T-cell (primary cell): ENCODE data around the gene BRMS1L. TPM values are rescaled to one million over a fixed set of nuclear protein-coding genes. Genes with fewer than 3 reads are reported as not detected.
"Not testable (repeated sequence)": the region's sequence is repeated elsewhere in the genome, so short reads cannot be mapped to it uniquely, and the experiment has no call there.

Experiments
- ATAC-seq, 4 experiments: fragments of 200-7000 bp in 3 of 4; fragments of 150-1000 bp in 1 of 4; cut with Tn5 transposase; replicated peaks in 1 of 4; 1 replicate in 3 of 4; 2 replicates in 1 of 4; pipeline ENCODE4 v1.10.0; 2021; ENCODE audit warnings: moderate library complexity in 3 of 4, mild to moderate bottlenecking in 2 of 4, moderate number of reproducible peaks in 1 of 4
- CTCF ChIA-PET, 2 donors: fragments of 300-600 bp; sonication (Branson Sonifier 250); formaldehyde crosslinking; loops; one replicate each; lab custom pipeline; 2022; ENCODE audit warnings: antibody characterized with exemption in 2 of 2; lab: Charles Lee
- POLR2A ChIA-PET, 2 donors: fragments of 300-600 bp; sonication (Branson Sonifier 250); formaldehyde crosslinking; loops; one replicate each; lab custom pipeline; 2022; ENCODE audit warnings: antibody characterized with exemption in 2 of 2; lab: Charles Lee
- DNase-seq, 35 experiments: peaks; one replicate each; pipeline versions ENCODE4 v3.0.0 to v3.0.0-alpha.2; 2013 to 2023
- H3K27ac ChIP-seq: one replicate; pipeline ENCODE4 v1.5.1; 2013; ENCODE audit warnings: low read length
- H3K27me3 ChIP-seq, 2 experiments: replicated peaks in 1 of 2; 1 replicate in 1 of 2; 2 replicates in 1 of 2; pipeline versions ENCODE4 v1.6.1 to v1.7.0; 2013; ENCODE audit warnings: low read length in 1 of 2, mixed read lengths in 1 of 2; ENCODE audit not compliant: control insufficient read depth in 2 of 2, insufficient read depth in 2 of 2; ENCODE audit errors: extremely low read depth in 1 of 2
- H3K36me3 ChIP-seq, 2 donors: 1 replicate in 1 of 2; 2 replicates in 1 of 2; pipeline versions ENCODE4 v1.6.1 to v1.7.0; 2013; ENCODE audit warnings: low read length in 1 of 2; ENCODE audit not compliant: control insufficient read depth in 2 of 2, insufficient read depth in 1 of 2; ENCODE audit errors: extremely low read depth in 1 of 2
- H3K4me1 ChIP-seq, 2 experiments: 1 replicate in 1 of 2; 2 replicates in 1 of 2; pipeline versions ENCODE4 v1.6.1 to v1.7.0; 2013; ENCODE audit warnings: low read length in 2 of 2, mixed read lengths in 1 of 2; ENCODE audit not compliant: insufficient read depth in 2 of 2, control insufficient read depth in 1 of 2; ENCODE audit errors: extremely low read depth in 1 of 2
- H3K4me3 ChIP-seq, 2 donors: 1 replicate in 1 of 2; 2 replicates in 1 of 2; pipeline versions ENCODE4 v1.5.1 to v1.7.0; 2013; ENCODE audit warnings: mild to moderate bottlenecking in 2 of 2, low read length in 1 of 2, moderate library complexity in 1 of 2; ENCODE audit not compliant: control insufficient read depth in 1 of 2; ENCODE audit errors: extremely low read depth in 1 of 2
- H3K9me3 ChIP-seq: 2 replicates; pipeline ENCODE4 v1.7.0; 2013
- H3K27ac Mint-ChIP-seq, 2 donors: one replicate each; pipeline ENCODE4 v1.8.0; 2020 to 2021; ENCODE audit warnings: mild to moderate bottlenecking in 2 of 2, mixed read lengths in 2 of 2
- H3K27me3 Mint-ChIP-seq, 2 donors: one replicate each; pipeline ENCODE4 v1.8.0; 2021 to 2022; ENCODE audit warnings: mixed read lengths in 2 of 2
- H3K36me3 Mint-ChIP-seq: one replicate; pipeline ENCODE4 v1.8.0; 2021; ENCODE audit warnings: mixed read lengths
- H3K4me1 Mint-ChIP-seq, 3 donors: one replicate each; pipeline ENCODE4 v1.8.0; 2020 to 2022; ENCODE audit warnings: mixed read lengths in 3 of 3, mild to moderate bottlenecking in 1 of 3
- H3K4me3 Mint-ChIP-seq, 3 donors: one replicate each; pipeline ENCODE4 v1.8.0; 2020 to 2022; ENCODE audit warnings: mild to moderate bottlenecking in 3 of 3, mixed read lengths in 3 of 3, moderate library complexity in 3 of 3
- H3K9me3 Mint-ChIP-seq, 3 donors: one replicate each; pipeline ENCODE4 v1.8.0; 2020 to 2022; ENCODE audit warnings: mixed read lengths in 3 of 3
- WGBS: methylation state at CpG from one replicate; pipeline ENCODE4 v1.1.5; 2013; ENCODE audit warnings: missing lambda C conversion rate; ENCODE audit not compliant: insufficient coverage; 5-methylcytosine and 5-hydroxymethylcytosine counted together
- total RNA-seq, 35 experiments: library from RNA in 6 of 35; stranded (reverse) in 6 of 35; fragments of 120-200 nt in 1 of 35; gene quantifications; one replicate each; pipeline versions ENCODE4 v1.2.1 to v1.2.4 and lab custom pipeline; 2013 to 2026

BRMS1L gene
- 1 to 10 TPM; 3.9 to 7.7 (median 5.4) TPM for total RNA-seq
- total RNA-seq (2013) = 5.7 TPM
- total RNA-seq (lab: John Stamatoyannopoulos, UW) = 3.0 to 22.4 (median 7.4) reads per million in 29 experiments

- ATAC-seq = peak; percentile 97 to 100 (median 98)
- peak; percentile 88 to 98 (median 96) for DNase-seq
- Histone ChIP-seq H3K4me1 (peaks cover 9 to 12% of the 10 kb centered on the region in 2 experiments), H3K4me3 (peak within 1 kb of the TSS; percentile 83 to 97), H3K36me3 (no peaks in the 10 kb centered on the region), H3K27ac (peak within 1 kb of the TSS; percentile 88), H3K9me3 (no peaks in the 10 kb centered on the region), H3K27me3 (no peaks in the 10 kb centered on the region)
- H3K9me3 Mint-ChIP-seq = no peaks in the 10 kb centered on the region
- CTCF ChIA-PET = interaction anchor here (0.5 to 2.5 kb wide), 13 partner anchors 9 to 1808 kb away, joined by 3 to 21 read pairs (median 5); partner anchors contain the start of gene RALGAPA1 (in 1 of the 2)
- under 1% methylated on average over 63 of the region's 70 CpGs for WGBS
- POLR2A ChIA-PET = interaction anchor here (0.5 to 1.8 kb wide), 12 partner anchors 13 to 1290 kb away, joined by 3 to 33 read pairs (median 5); partner anchors contain the start of gene RALGAPA1 (in 1 of the 2)
- no peaks in the 10 kb centered on the region for H3K27me3 Mint-ChIP-seq
- H3K4me1 Mint-ChIP-seq = peaks cover 16 to 28% (median 23%) of the 10 kb centered on the region in 3 donors
- peaks cover under 1% of the 10 kb centered on the region for H3K36me3 Mint-ChIP-seq
- peak within 1 kb of the TSS; percentile 88 to 93 (median 88) for H3K4me3 Mint-ChIP-seq
- H3K27ac Mint-ChIP-seq = peak within 1 kb of the TSS; percentile 81 to 92
Measured at GRCh38 chr14:35826218-35826951, at the start of gene BRMS1L. BRMS1L (plus strand) TSS chr14:35826338; CDS start chr14:35826517, 179 bp downstream.

- H3K9me3 ChIP-seq = peaks cover 3% of the 10 kb centered on the region
- peaks cover 0 to 3% of the 10 kb centered on the region in 2 donors for H3K36me3 ChIP-seq
- ATAC-seq (no peak), DNase-seq (no peak)
- no peaks in the 10 kb centered on the region for H3K27me3 ChIP-seq
- no peaks in the 10 kb centered on the region for H3K4me1 ChIP-seq
- H3K27ac ChIP-seq = no peak overlapping the region
- Mint-ChIP-seq H3K9me3 (peaks cover 0 to 18% (median 9%) of the 10 kb centered on the region in 3 donors), H3K27me3 (no peaks in the 10 kb centered on the region), H3K27ac (no peak overlapping the region), H3K36me3 (peaks cover 23% of the 10 kb centered on the region), H3K4me1 (peaks cover 6 to 13% (median 8%) of the 10 kb centered on the region in 3 donors), H3K4me3 (no peak overlapping the region)
- POLR2A ChIA-PET = no interaction called here
- CTCF ChIA-PET = interaction anchor here (0.5 to 0.7 kb wide), 4 partner anchors 21 to 356 kb away, joined by 3 to 5 read pairs (median 3); no protein-coding TSS in a partner anchor
- H3K4me3 ChIP-seq = no peak overlapping the region
- no CpG with 5 or more reads among the region's 4 CpGs for WGBS
Measured at GRCh38 chr14:35776823-35777222, 49.3 kb upstream of the BRMS1L start.

GRCh38 chr14:35777550-35777949 is 48.6 kb upstream of the BRMS1L start:
- POLR2A ChIA-PET = interaction anchor here in 1 of 2 donors (0.5 kb wide), 1 partner anchor 23 kb away, joined by 3 read pairs; no protein-coding TSS in a partner anchor
- H3K27ac Mint-ChIP-seq, H3K27me3 ChIP-seq, DNase-seq, H3K27ac ChIP-seq, H3K27me3 Mint-ChIP-seq, H3K4me1 ChIP-seq, H3K36me3 ChIP-seq, ATAC-seq, H3K4me3 Mint-ChIP-seq, H3K9me3 ChIP-seq, H3K4me3 ChIP-seq: not testable (repeated sequence)
- peaks cover 23% of the 10 kb centered on the region for H3K36me3 Mint-ChIP-seq
- H3K9me3 Mint-ChIP-seq = peaks cover 0 to 18% (median 9%) of the 10 kb centered on the region in 3 donors
- CTCF ChIA-PET = interaction anchor here in 1 of 2 donors (0.5 to 0.7 kb wide), 2 partner anchors 19 to 357 kb away, joined by 3 read pairs; no protein-coding TSS in a partner anchor
- WGBS = no CpG with 5 or more reads among the region's 5 CpGs
- peaks cover 6 to 13% (median 8%) of the 10 kb centered on the region in 3 donors for H3K4me1 Mint-ChIP-seq

- Histone ChIP-seq H3K4me1 (no peaks in the 10 kb centered on the region), H3K27ac (no peak overlapping the region), H3K9me3 (peaks cover 3% of the 10 kb centered on the region), H3K36me3 (no peaks in the 10 kb centered on the region), H3K27me3 (no peaks in the 10 kb centered on the region), H3K4me3 (no peak overlapping the region)
- ATAC-seq (no peak), DNase-seq (no peak)
- Mint-ChIP-seq H3K36me3 (peaks cover 23% of the 10 kb centered on the region), H3K4me1 (peaks cover 9 to 17% (median 16%) of the 10 kb centered on the region in 3 donors), H3K4me3 (no peak overlapping the region), H3K27ac (no peak overlapping the region), H3K9me3 (peaks cover 0 to 18% (median 9%) of the 10 kb centered on the region in 3 donors), H3K27me3 (no peaks in the 10 kb centered on the region)
- ChIA-PET POLR2A (no interaction called here), CTCF (no interaction called here)
- WGBS = 100% methylated on average over 1 of the region's 3 CpGs
Measured at GRCh38 chr14:35779368-35779767, 46.8 kb upstream of the BRMS1L start.

GRCh38 chr14:35783699-35784098 is 42.4 kb upstream of the BRMS1L start:
- H3K27ac ChIP-seq = no peak overlapping the region
- ChIA-PET POLR2A (interaction anchor here in 1 of 2 donors (0.5 to 0.7 kb wide), 2 partner anchors 8 to 72 kb away, joined by 3 to 5 read pairs; no protein-coding TSS in a partner anchor), CTCF (interaction anchor here (0.8 to 1.6 kb wide), 3 partner anchors 33 to 73 kb away, joined by 5 read pairs; no protein-coding TSS in a partner anchor)
- Mint-ChIP-seq H3K4me3 (no peak overlapping the region), H3K4me1 (peaks cover 25 to 34% (median 26%) of the 10 kb centered on the region in 3 donors), H3K27me3 (no peaks in the 10 kb centered on the region), H3K9me3 (peaks cover 0 to 18% (median 9%) of the 10 kb centered on the region in 3 donors), H3K27ac (no peak overlapping the region), H3K36me3 (peaks cover 31% of the 10 kb centered on the region)
- H3K4me3 ChIP-seq = no peak overlapping the region
- DNase-seq (no peak), ATAC-seq (no peak)
- H3K36me3 ChIP-seq = no peaks in the 10 kb centered on the region
- peaks cover 3% of the 10 kb centered on the region for H3K9me3 ChIP-seq
- peaks cover 0 to 2% of the 10 kb centered on the region in 2 experiments for H3K4me1 ChIP-seq
- H3K27me3 ChIP-seq = no peaks in the 10 kb centered on the region
- no CpG with 5 or more reads among the region's 1 CpG for WGBS

GRCh38 chr14:35786856-35787255 is 39.3 kb upstream of the BRMS1L start:
- no peak overlapping the region for H3K27ac ChIP-seq
- Mint-ChIP-seq H3K27me3 (no peaks in the 10 kb centered on the region), H3K4me3 (no peak overlapping the region), H3K4me1 (peaks cover 45 to 49% (median 48%) of the 10 kb centered on the region in 3 donors), H3K36me3 (peaks cover 32% of the 10 kb centered on the region), H3K9me3 (no peaks in the 10 kb centered on the region), H3K27ac (no peak overlapping the region)
- no peaks in the 10 kb centered on the region for H3K27me3 ChIP-seq
- H3K4me1 ChIP-seq = peaks cover 0 to 7% of the 10 kb centered on the region in 2 experiments
- ChIA-PET POLR2A (no interaction called here), CTCF (interaction anchor here in 1 of 2 donors (1.0 kb wide), 1 partner anchor 21 kb away, joined by 3 read pairs; no protein-coding TSS in a partner anchor)
- no peaks in the 10 kb centered on the region for H3K36me3 ChIP-seq
- no peak overlapping the region for H3K4me3 ChIP-seq
- 83% methylated on average over 2 of the region's 2 CpGs for WGBS
- ATAC-seq (no peak), DNase-seq (no peak)
- no peaks in the 10 kb centered on the region for H3K9me3 ChIP-seq
